ENCODE data around the gene MUC2. TPM values are rescaled to one million over a fixed set of nuclear protein-coding genes. Genes with fewer than 3 reads are reported as not detected.

Gene MUC2
- total RNA-seq, 6 experiments from 2014 or later = 0.24 TPM; not detected in 5

DNA sequence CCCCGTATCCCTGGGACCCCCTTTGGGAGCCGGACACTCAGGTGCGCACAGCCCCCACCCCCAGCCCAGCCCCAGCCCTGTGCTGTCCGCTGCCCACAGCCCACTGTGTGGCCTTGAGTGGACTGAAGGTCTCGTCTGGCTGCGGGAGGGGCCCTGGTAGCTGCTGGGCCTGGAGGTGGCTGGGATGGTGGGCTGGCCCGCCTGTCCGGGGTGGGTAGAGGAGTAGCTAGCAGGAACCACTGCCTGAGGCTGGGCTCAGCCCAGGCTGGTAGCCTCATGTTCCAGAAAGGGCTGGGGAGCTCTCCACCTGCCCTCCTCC is 33.6 kb upstream of the MUC2 start:
- H3K27me3 Mint-ChIP-seq (ENCODE audit: insufficient read depth) = peaks cover 9% of the 10 kb centered on the region
- no peak for TF ChIP-seq CTCF (IDR thresholded peaks at IDR 0.05)
- no peaks in the 10 kb centered on the region; the same call in 1 of the 2 replicates for H3K9me3 Mint-ChIP-seq
- no peaks in the 10 kb centered on the region for H3K36me3 Mint-ChIP-seq (ENCODE audit: low read depth)
- H3K27ac Mint-ChIP-seq = no peak overlapping the region
- DNase-seq = no peak
- H3K4me1 Mint-ChIP-seq (ENCODE audit: low read depth) = no peaks in the 10 kb centered on the region
- no peak overlapping the region for H3K4me3 Mint-ChIP-seq

GRCh38 chr11:1041471-1041870 is 33.2 kb upstream of the MUC2 start:
- TF ChIP-seq CTCF (IDR thresholded peaks at IDR 0.05) = no peak
- no peak for DNase-seq
- H3K4me3 Mint-ChIP-seq = no peak overlapping the region

GRCh38 chr11:1041936-1042608 is 32.6 kb upstream of the MUC2 start:
- no peaks in the 10 kb centered on the region for H3K4me1 Mint-ChIP-seq (ENCODE audit: low read depth)
- no peak for DNase-seq
- H3K27me3 Mint-ChIP-seq (ENCODE audit: insufficient read depth) = peaks cover 13% of the 10 kb centered on the region
- H3K27ac Mint-ChIP-seq = no peak overlapping the region
- H3K9me3 Mint-ChIP-seq = no peaks in the 10 kb centered on the region; the same call in 1 of the 2 replicates
- H3K36me3 Mint-ChIP-seq (ENCODE audit: low read depth) = no peaks in the 10 kb centered on the region
- H3K4me3 Mint-ChIP-seq = no peak overlapping the region
- no peak for TF ChIP-seq CTCF (IDR thresholded peaks at IDR 0.05)

More at GRCh38 chr11:1041471-1041870, 33.2 kb upstream of the MUC2 start:
- H3K27ac Mint-ChIP-seq = no peak overlapping the region
- peaks cover 12% of the 10 kb centered on the region for H3K27me3 Mint-ChIP-seq (ENCODE audit: insufficient read depth)
- H3K9me3 Mint-ChIP-seq = no peaks in the 10 kb centered on the region; the same call in 1 of the 2 replicates
- no peaks in the 10 kb centered on the region for H3K4me1 Mint-ChIP-seq (ENCODE audit: low read depth)
- H3K36me3 Mint-ChIP-seq (ENCODE audit: low read depth) = no peaks in the 10 kb centered on the region

GRCh38 chr11:1042626-1043562 is 31.8 kb upstream of the MUC2 start:
- Mint-ChIP-seq H3K27me3 (ENCODE audit: insufficient read depth) (peaks cover 19% of the 10 kb centered on the region), H3K9me3 (no peaks in the 10 kb centered on the region; the same call in 1 of the 2 replicates), H3K36me3 (ENCODE audit: low read depth) (no peaks in the 10 kb centered on the region), H3K4me1 (ENCODE audit: low read depth) (no peaks in the 10 kb centered on the region), H3K27ac (no peak overlapping the region), H3K4me3 (no peak overlapping the region)
- DNase-seq = no peak
- TF ChIP-seq CTCF (IDR thresholded peaks at IDR 0.05) = no peak

DNA sequence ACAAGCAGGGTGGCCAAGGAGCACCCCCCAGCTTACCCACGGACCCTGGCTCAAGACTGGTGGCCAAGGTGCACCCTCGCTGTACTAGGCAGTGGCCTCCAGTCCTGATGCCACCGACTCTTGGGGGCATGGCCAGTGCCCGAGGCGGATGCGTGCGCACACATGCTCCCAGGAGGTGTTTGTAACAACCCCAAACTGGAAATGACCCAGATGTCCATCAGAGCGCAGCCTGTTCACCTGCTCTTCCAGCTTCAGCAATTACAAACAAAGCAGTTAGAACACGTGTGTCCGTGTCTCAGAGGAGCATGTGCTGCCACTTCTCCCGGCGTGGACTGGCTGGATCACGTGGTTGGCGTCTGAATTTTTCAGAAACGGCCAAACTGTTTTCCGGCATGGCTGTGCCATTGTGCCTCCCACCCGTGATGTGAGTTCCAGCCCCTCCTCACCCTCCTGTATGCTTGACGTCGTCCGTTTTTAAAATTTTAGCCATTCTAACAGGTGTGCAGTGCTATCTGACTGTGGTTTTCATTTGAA is 31.0 kb upstream of the MUC2 start:
- no peaks in the 10 kb centered on the region for H3K36me3 Mint-ChIP-seq (ENCODE audit: low read depth)
- H3K9me3 Mint-ChIP-seq = no peaks in the 10 kb centered on the region; the same call in 1 of the 2 replicates
- no peaks in the 10 kb centered on the region for H3K4me1 Mint-ChIP-seq (ENCODE audit: low read depth)
- H3K27ac Mint-ChIP-seq = no peak overlapping the region
- TF ChIP-seq CTCF (IDR thresholded peaks at IDR 0.05) = no peak
- DNase-seq = no peak
- no peak overlapping the region for H3K4me3 Mint-ChIP-seq
- H3K27me3 Mint-ChIP-seq (ENCODE audit: insufficient read depth) = peaks cover 20% of the 10 kb centered on the region

All from HFFc6 (cell line).